LNCAP (cell line): Measurements from ENCODE around the gene CHPT1.

ENCODE experiments used
- CTCF ChIP-seq: fragments of 450-650 bp; IDR thresholded peaks from 2 replicates; pipeline ENCODE4 v1.5.1; 2017; ENCODE audit warnings: mild to moderate bottlenecking

The CHPT1 gene

DNA sequence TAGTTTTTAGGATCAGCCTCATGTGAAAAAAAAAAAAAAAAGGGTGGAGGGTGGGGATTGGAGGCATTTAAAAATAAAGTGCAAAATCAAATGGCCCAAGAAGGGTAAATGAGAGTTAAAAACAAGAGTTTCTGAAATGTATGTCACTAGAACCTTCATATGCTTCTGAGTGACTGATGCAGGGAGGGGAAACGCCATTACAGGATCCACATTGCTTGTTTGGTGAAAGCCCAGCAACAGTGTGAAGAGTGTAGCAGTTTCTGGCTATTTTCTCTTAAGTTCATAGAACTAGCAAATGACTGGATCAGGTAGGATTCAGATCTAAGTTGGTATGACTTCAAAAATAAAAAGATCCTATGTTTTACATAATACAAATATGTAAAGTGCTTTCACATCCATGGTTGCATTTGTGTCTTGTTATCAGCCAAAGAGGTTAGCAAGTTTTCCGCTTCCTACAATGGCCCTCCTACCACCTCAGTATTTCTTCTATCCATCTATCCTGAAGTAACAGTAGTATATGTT, 2.9 kb downstream of the CHPT1 start:
- no peak for TF ChIP-seq CTCF

GRCh38 chr12:101703487-101703886, 6.0 kb downstream of the CHPT1 start:
- TF ChIP-seq CTCF, result no peak

GRCh38 chr12:101706403-101706802, 9.0 kb downstream of the CHPT1 start:
- no peak for TF ChIP-seq CTCF

DNA sequence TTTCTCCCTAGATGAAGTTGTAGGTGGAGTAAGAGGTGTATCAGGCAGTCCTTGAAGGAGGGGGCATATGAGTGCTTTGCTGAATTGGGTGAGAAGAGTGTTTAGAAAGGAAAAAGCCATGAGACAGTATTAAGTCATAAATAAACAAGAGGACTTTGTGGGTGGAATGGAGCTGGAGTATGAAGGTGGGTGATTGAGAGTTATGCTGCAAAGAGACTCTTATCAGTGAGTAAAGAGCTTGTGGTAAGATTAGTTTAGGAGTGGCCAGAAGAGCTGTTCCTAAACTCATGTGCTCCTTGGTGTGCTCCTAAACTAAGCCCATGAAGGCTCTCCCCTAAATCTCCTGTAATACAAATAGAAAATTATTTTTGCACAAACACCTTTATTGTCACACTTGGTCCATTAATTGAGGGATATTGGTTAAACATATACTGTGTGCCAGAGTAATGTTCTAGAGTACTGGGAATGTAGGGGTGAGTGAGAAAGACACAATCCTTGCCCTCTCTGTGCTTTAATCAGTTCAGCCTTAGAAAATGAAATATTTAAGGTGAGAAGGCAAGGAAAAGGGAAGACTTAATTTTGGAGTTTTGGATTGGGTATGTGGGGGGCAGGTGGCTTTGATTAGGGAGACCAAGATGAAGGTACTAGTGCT, 9.8 kb downstream of the CHPT1 start:
- TF ChIP-seq CTCF, result no peak

DNA sequence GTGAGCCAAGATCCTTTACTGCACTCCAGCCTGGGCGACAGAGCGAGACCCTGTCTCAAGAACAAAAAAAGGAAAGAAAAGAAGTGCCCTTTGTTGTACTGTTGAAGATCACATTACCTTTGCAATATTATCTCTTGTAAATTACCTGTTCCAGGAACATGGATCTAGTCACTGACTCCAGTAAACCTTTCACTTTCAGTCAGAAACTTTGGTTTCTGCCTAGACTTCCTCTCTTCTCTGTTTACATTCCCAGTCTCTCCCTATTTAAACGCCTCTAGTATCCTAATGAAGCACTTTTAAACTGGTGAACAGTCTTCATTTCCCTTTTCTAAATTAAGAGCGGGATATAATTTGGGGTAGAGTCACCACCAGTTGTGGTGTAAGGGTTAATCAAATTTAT, 12.8 kb downstream of the CHPT1 start:
- TF ChIP-seq CTCF, result no peak

DNA sequence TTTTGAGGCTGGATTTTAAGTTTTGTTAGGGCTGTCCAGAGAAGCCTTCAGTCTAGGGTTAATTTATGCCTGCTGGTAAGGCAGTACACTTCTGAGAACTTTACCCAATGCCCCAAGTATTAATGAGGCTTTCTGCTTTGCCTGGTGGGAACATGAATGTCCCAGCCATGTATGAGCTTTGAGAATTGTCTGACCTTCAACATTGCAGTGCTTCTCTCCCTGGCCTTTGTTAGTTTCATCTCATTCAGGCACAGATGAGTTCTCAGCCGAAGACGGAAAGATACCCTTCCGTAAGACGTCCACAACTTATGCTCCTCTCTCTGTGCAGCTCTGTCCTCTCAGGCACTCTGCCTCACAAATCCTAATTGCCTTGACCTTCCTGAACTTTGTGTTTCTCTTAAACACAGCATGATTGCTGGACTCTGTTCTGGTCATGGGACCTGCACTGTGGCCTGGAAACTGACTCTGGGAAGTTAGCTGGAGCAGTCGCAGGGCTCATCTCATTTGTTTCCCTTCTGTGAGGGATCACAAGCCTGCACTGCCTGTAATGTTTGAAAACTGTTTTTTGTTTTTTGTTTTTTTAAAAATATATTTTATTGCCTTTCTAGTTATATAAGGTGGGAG, 15.7 kb downstream of the CHPT1 start:
- TF ChIP-seq CTCF, result no peak

DNA sequence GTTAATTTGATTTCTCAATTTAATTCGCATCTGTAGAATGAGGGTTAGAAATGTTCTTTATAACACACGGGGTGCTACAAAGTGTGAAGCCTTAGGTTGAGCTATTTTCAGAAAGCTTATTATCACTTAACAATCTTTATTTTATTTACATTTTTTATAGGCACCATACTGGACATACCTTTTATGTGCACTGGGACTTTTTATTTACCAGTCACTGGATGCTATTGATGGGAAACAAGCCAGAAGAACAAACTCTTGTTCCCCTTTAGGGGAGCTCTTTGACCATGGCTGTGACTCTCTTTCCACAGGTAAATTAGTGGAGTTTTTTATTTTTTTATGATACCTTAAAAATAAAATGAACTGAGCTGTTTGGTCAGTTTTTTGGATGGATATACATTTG, 16.5 kb downstream of the CHPT1 start:
- TF ChIP-seq CTCF, result no peak
